H9 (cell line): ENCODE data around the gene LRP3. TPM values are rescaled to one million over a fixed set of nuclear protein-coding genes. Genes with fewer than 3 reads are reported as not detected.

Source experiments
- DNase-seq: peaks from one replicate; pipeline ENCODE4 v3.0.0-alpha.2; 2017
- H2AFZ ChIP-seq: one replicate; pipeline ENCODE4 v1.6.1; 2013; ENCODE audit warnings: mild to moderate bottlenecking, low read length, control low read depth, moderate library complexity
- H2AK5ac ChIP-seq: 2 replicates; pipeline ENCODE4 v1.6.1; 2013; ENCODE audit warnings: low read length, control low read depth, mixed read lengths; ENCODE audit not compliant: insufficient read length
- H2BK120ac ChIP-seq: one replicate; pipeline ENCODE4 v1.6.1; 2013; ENCODE audit warnings: low read depth, mild to moderate bottlenecking, low read length, control low read depth, inconsistent platforms; ENCODE audit not compliant: poor library complexity, severe bottlenecking
- H2BK12ac ChIP-seq: 2 replicates; pipeline ENCODE4 v1.6.1; 2013; ENCODE audit warnings: low read length, control low read depth, mixed read lengths, low read depth; ENCODE audit not compliant: insufficient read length
- H2BK15ac ChIP-seq: 2 replicates; pipeline ENCODE4 v1.6.1; 2013; ENCODE audit warnings: low read depth, low read length, control low read depth
- H2BK20ac ChIP-seq: one replicate; pipeline ENCODE4 v1.6.1; 2013; ENCODE audit warnings: low read depth, mild to moderate bottlenecking, low read length, control low read depth, inconsistent platforms; ENCODE audit not compliant: poor library complexity, severe bottlenecking
- H2BK5ac ChIP-seq: 2 replicates; pipeline ENCODE4 v1.6.1; 2013; ENCODE audit warnings: low read length, control low read depth, mixed read lengths; ENCODE audit not compliant: insufficient read length
- H3K14ac ChIP-seq: 2 replicates; pipeline ENCODE4 v1.6.1; 2013; ENCODE audit warnings: low read length, control low read depth; ENCODE audit not compliant: insufficient read depth
- H3K18ac ChIP-seq: 2 replicates; pipeline ENCODE4 v1.6.1; 2013; ENCODE audit warnings: low read depth, mild to moderate bottlenecking, mixed read lengths, low read length, control low read depth; ENCODE audit not compliant: insufficient read length
- H3K23ac ChIP-seq: 2 replicates; pipeline ENCODE4 v1.6.1; 2013; ENCODE audit warnings: low read length, control low read depth, mixed read lengths, low read depth; ENCODE audit not compliant: insufficient read length
- H3K23me2 ChIP-seq: 2 replicates; pipeline ENCODE4 v1.6.1; 2013; ENCODE audit warnings: low read depth, mild to moderate bottlenecking, mixed read lengths, low read length, control low read depth; ENCODE audit not compliant: insufficient read length, poor library complexity, severe bottlenecking
- H3K27ac ChIP-seq: 2 replicates; pipeline ENCODE4 v1.5.1; 2013; ENCODE audit warnings: low read length, control low read depth, mixed read lengths, low read depth; ENCODE audit not compliant: insufficient read length
- H3K27me3 ChIP-seq: 2 replicates; pipeline ENCODE4 v1.6.1; 2013; ENCODE audit warnings: low read length, control low read depth, inconsistent platforms; ENCODE audit not compliant: insufficient read depth
- H3K4ac ChIP-seq: 2 replicates; pipeline ENCODE4 v1.6.1; 2013; ENCODE audit warnings: low read depth, mild to moderate bottlenecking, control low read depth, inconsistent platforms, low read length, moderate library complexity
- H3K4me1 ChIP-seq: 2 replicates; pipeline ENCODE4 v1.6.1; 2013; ENCODE audit warnings: low read length, control low read depth, inconsistent platforms; ENCODE audit not compliant: insufficient read depth
- H3K4me2 ChIP-seq: 2 replicates; pipeline ENCODE4 v1.6.1; 2013; ENCODE audit warnings: low read length, control low read depth, mixed read lengths; ENCODE audit not compliant: insufficient read length, insufficient read depth
- H3K56ac ChIP-seq: 2 replicates; pipeline ENCODE4 v1.6.1; 2013; ENCODE audit warnings: low read depth, mild to moderate bottlenecking, mixed read lengths, low read length, control low read depth; ENCODE audit not compliant: insufficient read length
- H3K79me1 ChIP-seq: 2 replicates; pipeline ENCODE4 v1.6.1; 2013; ENCODE audit warnings: low read depth, mild to moderate bottlenecking, moderate library complexity, low read length, control low read depth, inconsistent platforms; ENCODE audit not compliant: insufficient read depth, poor library complexity, severe bottlenecking
- H3K79me2 ChIP-seq: 2 replicates; pipeline ENCODE4 v1.6.1; 2013; ENCODE audit warnings: low read length, control low read depth, inconsistent platforms; ENCODE audit not compliant: insufficient read depth
- H3K9ac ChIP-seq: 2 replicates; pipeline ENCODE4 v1.6.1; 2013; ENCODE audit warnings: low read length, control low read depth, mixed read lengths; ENCODE audit not compliant: insufficient read length; ENCODE audit errors: extremely low read depth
- H3K9me3 ChIP-seq: one replicate; pipeline ENCODE4 v1.6.1; 2013; ENCODE audit warnings: low read depth, low read length, inconsistent platforms; ENCODE audit not compliant: control insufficient read depth
- H3T11ph ChIP-seq: one replicate; pipeline ENCODE4 v1.6.1; 2013; ENCODE audit warnings: mild to moderate bottlenecking, low read length, control low read depth, inconsistent platforms
- H4K20me1 ChIP-seq: one replicate; pipeline ENCODE4 v1.6.1; 2013; ENCODE audit not compliant: control insufficient read depth, insufficient read length, insufficient read depth
- H4K5ac ChIP-seq: 2 replicates; pipeline ENCODE4 v1.6.1; 2013; ENCODE audit warnings: low read depth, mild to moderate bottlenecking, mixed read lengths, low read length, control low read depth; ENCODE audit not compliant: insufficient read length
- H4K8ac ChIP-seq: replicated peaks from 2 replicates; pipeline ENCODE4 v1.6.1; 2013; ENCODE audit warnings: low read length, control low read depth, mixed read lengths, low read depth; ENCODE audit not compliant: insufficient read length
- H4K91ac ChIP-seq: 2 replicates; pipeline ENCODE4 v1.6.1; 2013; ENCODE audit warnings: low read depth, mild to moderate bottlenecking, moderate library complexity, mixed read lengths, low read length, control low read depth; ENCODE audit not compliant: insufficient read length
- H3K27ac Mint-ChIP-seq, 3 experiments: 2 replicates in 2 of 3; 3 replicates in 1 of 3; pipeline ENCODE4 v1.8.0; 2020 to 2021; ENCODE audit warnings: mixed read lengths in 3 of 3, mild to moderate bottlenecking in 1 of 3, moderate library complexity in 1 of 3
- H3K27me3 Mint-ChIP-seq: 2 replicates; pipeline ENCODE4 v1.8.0; 2021; ENCODE audit warnings: low read depth, mild to moderate bottlenecking, moderate library complexity, mixed read lengths
- H3K36me3 Mint-ChIP-seq, 3 experiments: 2 replicates in 2 of 3; 3 replicates in 1 of 3; pipeline ENCODE4 v1.8.0; 2020 to 2021; ENCODE audit warnings: low read depth in 3 of 3, mixed read lengths in 3 of 3; ENCODE audit not compliant: insufficient read depth in 1 of 3
- H3K4me1 Mint-ChIP-seq, 2 experiments: 2 replicates each; pipeline ENCODE4 v1.8.0; 2020; ENCODE audit warnings: mixed read lengths in 2 of 2
- H3K4me3 Mint-ChIP-seq, 2 experiments: 2 replicates in 1 of 2; 3 replicates in 1 of 2; pipeline ENCODE4 v1.8.0; 2020 to 2021; ENCODE audit warnings: mild to moderate bottlenecking in 2 of 2, mixed read lengths in 2 of 2, moderate library complexity in 1 of 2
- H3K9me3 Mint-ChIP-seq, 2 experiments: 2 replicates in 1 of 2; 3 replicates in 1 of 2; pipeline ENCODE4 v1.8.0; 2020; ENCODE audit warnings: mild to moderate bottlenecking in 2 of 2, mixed read lengths in 2 of 2, moderate library complexity in 1 of 2
- CTCF ChIP-seq: fragments of 200-600 bp; sonication (generic); conservative IDR thresholded peaks from 3 replicates; pipeline ENCODE4 v1.8.0; 2021; ENCODE audit warnings: antibody characterized with exemption, mild to moderate bottlenecking
- WGBS: extraction: QIAGEN DNeasy Blood & Tissue Kit; methylation state at CpG from one replicate; pipeline ENCODE4 v1.1.7; 2013; ENCODE audit warnings: missing lambda C conversion rate, low lambda C conversion rate, mixed read lengths; ENCODE audit not compliant: insufficient read length; ENCODE audit errors: extremely low coverage; 5-methylcytosine and 5-hydroxymethylcytosine counted together
- total RNA-seq: library from RNA; stranded (reverse); gene quantifications from 2 replicates; pipeline ENCODE4 v1.2.1, GENCODE V29; 2021

Gene LRP3
- total RNA-seq, 1 experiment from 2014 or later: 29.2 TPM

DNA sequence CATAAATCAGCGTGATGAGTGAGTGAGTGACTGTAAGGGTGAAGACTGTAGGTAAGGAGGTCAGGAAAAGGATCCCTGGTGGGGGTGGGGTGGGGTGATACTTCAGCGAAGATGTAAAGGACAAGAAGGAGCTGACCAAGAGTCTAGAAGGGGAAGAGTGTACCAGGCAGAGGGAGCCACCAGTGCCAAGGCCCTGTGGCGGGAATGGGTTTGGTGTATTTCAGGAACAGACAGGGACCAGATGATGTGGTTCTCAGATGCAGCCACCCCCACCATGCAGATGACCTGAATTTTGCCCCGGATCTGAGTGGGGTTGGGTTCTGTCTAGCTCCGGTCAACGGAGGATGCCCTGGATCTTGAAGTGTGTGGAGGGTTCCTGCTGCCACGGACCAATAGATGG, 61.7 kb downstream of the LRP3 start:
- Histone ChIP-seq H3T11ph (no peak overlapping the region), H2BK20ac (no peak overlapping the region), H3K4ac (no peak overlapping the region), H3K4me1 (no peaks in the 10 kb centered on the region), H3K14ac (no peak overlapping the region), H3K56ac (no peak overlapping the region), H3K23me2 (no peaks in the 10 kb centered on the region), H2BK120ac (no peak overlapping the region), H3K27ac (no peak overlapping the region), H3K4me2 (no peak overlapping the region), H3K79me2 (no peaks in the 10 kb centered on the region), H3K9me3 (no peaks in the 10 kb centered on the region), H2BK15ac (no peak overlapping the region), H3K27me3 (no peaks in the 10 kb centered on the region), H4K5ac (no peak overlapping the region), H4K8ac (no peak overlapping the region), H3K79me1 (no peaks in the 10 kb centered on the region), H4K20me1 (no peaks in the 10 kb centered on the region), H3K23ac (no peak overlapping the region), H3K9ac (no peak overlapping the region), H3K18ac (no peak overlapping the region), H2AK5ac (no peak overlapping the region), H2AFZ (no peak overlapping the region), H2BK12ac (no peak overlapping the region), H2BK5ac (no peak overlapping the region), H4K91ac (no peak overlapping the region)
- H3K27ac Mint-ChIP-seq: no peak overlapping the region
- no CpG with 5 or more reads among the region's 7 CpGs for WGBS
- no peak for DNase-seq
- peaks cover 0 to 1% (median 0%) of the 10 kb centered on the region in 3 experiments; a peak in 3 of 7 replicates for H3K36me3 Mint-ChIP-seq
- H3K9me3 Mint-ChIP-seq: peaks cover 4 to 5% of the 10 kb centered on the region in 2 experiments; a peak in 2 of 5 replicates
- peaks cover 0 to 3% of the 10 kb centered on the region in 2 experiments; a peak in 2 of 4 replicates for H3K4me1 Mint-ChIP-seq
- H3K27me3 Mint-ChIP-seq: peaks cover 3% of the 10 kb centered on the region
- H3K4me3 Mint-ChIP-seq: no peak overlapping the region
- TF ChIP-seq CTCF: no peak
